Astrocyte of the cerebellum (primary cell): ENCODE results near the gene KLF13.

Source experiments
- DNase-seq: peaks from one replicate; pipeline ENCODE4 v3.0.0-alpha.2; 2011; ENCODE audit warnings: low read depth
- H3K4me3 ChIP-seq: 2 replicates; pipeline ENCODE4 v1.5.1; 2011; ENCODE audit warnings: mild to moderate bottlenecking, low read depth, low read length, moderate library complexity
- in situ Hi-C: cut with HindIII; loops from 2 replicates; pipeline ENCODE4 v1.10.0; 2017; ENCODE audit warnings: low sequenced_read_pairs
- TF ChIP-seq, protein P1 (sequence below): IDR thresholded peaks from 2 replicates; pipeline ENCODE4 v1.5.1; 2012; ENCODE audit warnings: low read length, low read depth, moderate library complexity, mild to moderate bottlenecking; ENCODE audit errors: missing control alignments

Gene KLF13

GRCh38 chr15:31336593-31337295 is 10.1 kb downstream of the KLF13 start:
- DNase-seq, result no peak
- TF ChIP-seq, protein P1, sequence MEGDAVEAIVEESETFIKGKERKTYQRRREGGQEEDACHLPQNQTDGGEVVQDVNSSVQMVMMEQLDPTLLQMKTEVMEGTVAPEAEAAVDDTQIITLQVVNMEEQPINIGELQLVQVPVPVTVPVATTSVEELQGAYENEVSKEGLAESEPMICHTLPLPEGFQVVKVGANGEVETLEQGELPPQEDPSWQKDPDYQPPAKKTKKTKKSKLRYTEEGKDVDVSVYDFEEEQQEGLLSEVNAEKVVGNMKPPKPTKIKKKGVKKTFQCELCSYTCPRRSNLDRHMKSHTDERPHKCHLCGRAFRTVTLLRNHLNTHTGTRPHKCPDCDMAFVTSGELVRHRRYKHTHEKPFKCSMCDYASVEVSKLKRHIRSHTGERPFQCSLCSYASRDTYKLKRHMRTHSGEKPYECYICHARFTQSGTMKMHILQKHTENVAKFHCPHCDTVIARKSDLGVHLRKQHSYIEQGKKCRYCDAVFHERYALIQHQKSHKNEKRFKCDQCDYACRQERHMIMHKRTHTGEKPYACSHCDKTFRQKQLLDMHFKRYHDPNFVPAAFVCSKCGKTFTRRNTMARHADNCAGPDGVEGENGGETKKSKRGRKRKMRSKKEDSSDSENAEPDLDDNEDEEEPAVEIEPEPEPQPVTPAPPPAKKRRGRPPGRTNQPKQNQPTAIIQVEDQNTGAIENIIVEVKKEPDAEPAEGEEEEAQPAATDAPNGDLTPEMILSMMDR, result no peak
- no peak overlapping the region for H3K4me3 ChIP-seq
- in situ Hi-C loops, result no loop called here

- DNase-seq, result no peak
- in situ Hi-C loops, result no loop called here
- H3K4me3 ChIP-seq, result no peak overlapping the region
- TF ChIP-seq, protein P1, result no peak
Observed at GRCh38 chr15:31337352-31338031, 10.9 kb downstream of the KLF13 start.

DNA sequence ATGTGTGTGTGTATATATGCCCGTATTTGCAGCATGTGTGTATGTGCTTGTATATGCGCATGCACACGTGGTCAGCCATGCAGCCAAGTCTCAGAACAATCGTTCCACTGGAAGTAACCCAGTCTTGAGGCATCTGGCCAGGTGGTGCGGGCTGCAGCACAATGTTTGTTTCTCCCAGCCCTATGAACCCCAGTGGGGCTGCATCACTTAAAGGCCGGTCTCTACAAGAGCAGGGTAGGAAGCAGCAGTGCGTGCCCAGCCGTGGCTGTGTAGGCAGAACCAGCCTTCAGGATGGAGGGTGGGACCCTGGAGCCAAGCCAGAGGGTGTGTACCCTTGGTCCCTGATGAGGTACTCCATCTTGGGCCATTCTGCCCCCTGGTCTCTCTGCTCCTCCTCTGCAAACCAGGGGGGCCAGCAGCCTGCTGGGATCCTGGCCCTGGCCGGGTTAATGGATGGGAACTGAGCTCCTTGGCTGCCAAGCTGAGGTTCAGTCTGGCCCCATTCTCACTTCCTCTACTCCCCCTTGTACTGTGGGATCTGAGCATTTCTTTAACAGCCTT is 11.8 kb downstream of the KLF13 start:
- no peak overlapping the region for H3K4me3 ChIP-seq
- TF ChIP-seq, protein P1, result no peak
- in situ Hi-C loops, result no loop called here
- no peak for DNase-seq

DNA sequence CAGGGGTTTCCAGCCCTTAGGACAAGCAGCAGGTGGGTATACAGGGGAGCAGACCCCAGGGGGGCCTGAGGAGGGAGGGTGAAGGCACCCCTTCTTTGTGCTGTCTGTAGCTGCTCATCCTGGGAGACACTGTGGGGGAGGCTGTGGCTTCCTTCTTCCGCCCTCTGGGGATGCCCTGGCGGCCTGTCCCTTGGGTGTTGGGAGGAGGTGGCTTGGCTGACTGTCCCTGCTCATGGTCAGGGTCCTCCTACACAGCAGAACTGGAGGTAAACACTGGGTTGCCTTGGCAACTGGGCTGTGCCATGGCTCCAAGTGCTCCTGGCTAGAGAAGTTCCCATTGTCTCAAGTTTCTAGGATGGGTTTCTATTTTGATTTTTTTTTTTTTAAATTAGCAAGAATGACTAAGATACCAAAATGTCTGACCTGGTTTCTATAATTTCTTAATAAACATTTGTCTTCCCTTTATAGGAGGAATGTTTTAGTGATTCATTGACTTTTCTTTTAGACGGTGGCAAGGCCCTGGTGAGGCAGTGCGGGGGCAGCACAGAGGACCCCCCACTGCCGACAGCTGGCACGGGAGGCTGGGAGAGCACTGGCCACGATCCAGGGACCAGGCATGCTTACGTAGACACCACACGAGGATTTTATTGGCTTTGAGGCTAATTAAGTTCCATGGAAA is 12.4 kb downstream of the KLF13 start:
- in situ Hi-C loops, result no loop called here
- no peak overlapping the region for H3K4me3 ChIP-seq
- peak; percentile 55 for DNase-seq
- TF ChIP-seq, protein P1, result no peak

- in situ Hi-C loops, result no loop called here
Observed at GRCh38 chr15:31339558-31339895, 12.9 kb downstream of the KLF13 start.

GRCh38 chr15:31340047-31340446 is 13.4 kb downstream of the KLF13 start:
- in situ Hi-C loops, result no loop called here
- DNase-seq, result no peak
- H3K4me3 ChIP-seq, result no peak overlapping the region
- TF ChIP-seq, protein P1, result no peak

More at GRCh38 chr15:31339558-31339895, 12.9 kb downstream of the KLF13 start:
- TF ChIP-seq, protein P1, result no peak
- no peak for DNase-seq
- no peak overlapping the region for H3K4me3 ChIP-seq
